HG02798 (cell line): ENCODE measurements around the gene AMPH.
A peak's percentile ranks its signal among the peaks of the same experiment; 100 is the strongest.
"Not testable (repeated sequence)": the region's sequence is repeated elsewhere in the genome, so short reads cannot be mapped to it uniquely, and the experiment has no call there.

Experiments used
- ATAC-seq: cut with Tn5 transposase; IDR thresholded peaks from one replicate; pipeline ENCODE4 v1.9.1; 2021; ENCODE audit warnings: mild to moderate bottlenecking; ENCODE audit not compliant: unreplicated experiment, poor library complexity

Gene AMPH

DNA sequence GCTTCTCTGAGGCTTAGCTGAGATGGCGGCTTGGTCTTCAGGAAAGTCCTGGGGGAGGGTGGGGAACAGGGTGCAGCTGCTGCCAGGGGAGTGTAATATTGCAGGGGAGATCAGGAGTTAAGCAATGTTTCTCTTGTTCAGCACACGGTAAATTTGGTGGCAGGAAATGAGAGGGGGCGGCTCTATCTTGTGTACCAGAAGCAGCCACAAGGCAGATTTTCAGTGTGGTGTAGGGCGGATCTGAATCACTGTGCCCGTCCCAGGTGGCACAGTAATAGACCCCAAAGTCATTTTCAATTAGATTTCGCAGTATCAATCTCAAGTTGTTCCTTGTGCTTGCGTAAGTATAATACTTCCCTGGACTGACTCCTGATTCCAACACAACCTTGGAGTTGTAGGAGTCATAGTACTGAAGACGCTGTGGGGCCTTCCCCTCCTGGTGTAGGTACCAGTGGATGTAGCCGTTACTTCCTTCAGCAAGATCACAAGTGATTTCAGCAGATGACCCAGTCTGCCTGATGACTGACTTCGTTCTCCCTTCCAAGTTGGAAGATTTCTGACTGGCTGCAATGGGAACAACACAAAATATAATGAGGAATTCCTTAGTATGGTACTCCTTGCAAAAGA, 268.4 kb downstream of the AMPH start:
- ATAC-seq, result peak; percentile 25

DNA sequence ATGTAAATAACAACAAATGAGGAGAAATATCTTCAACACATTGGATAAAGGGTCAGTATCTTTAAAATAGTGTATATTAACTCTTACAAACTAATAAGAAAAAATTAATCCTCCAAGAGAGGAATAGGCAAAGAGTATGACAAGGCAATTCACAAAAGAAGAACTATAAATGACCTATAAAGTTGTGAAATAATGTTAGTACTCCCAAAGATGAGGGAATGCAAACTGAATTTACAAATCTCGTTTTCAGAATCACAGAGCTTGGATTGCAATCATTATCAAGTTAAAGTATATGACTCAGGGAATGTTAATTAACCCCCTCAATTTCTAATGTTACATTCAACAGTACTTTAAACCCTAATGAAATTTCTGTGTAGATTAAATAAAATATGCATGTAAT, 270.4 kb downstream of the AMPH start:
- no peak for ATAC-seq

DNA sequence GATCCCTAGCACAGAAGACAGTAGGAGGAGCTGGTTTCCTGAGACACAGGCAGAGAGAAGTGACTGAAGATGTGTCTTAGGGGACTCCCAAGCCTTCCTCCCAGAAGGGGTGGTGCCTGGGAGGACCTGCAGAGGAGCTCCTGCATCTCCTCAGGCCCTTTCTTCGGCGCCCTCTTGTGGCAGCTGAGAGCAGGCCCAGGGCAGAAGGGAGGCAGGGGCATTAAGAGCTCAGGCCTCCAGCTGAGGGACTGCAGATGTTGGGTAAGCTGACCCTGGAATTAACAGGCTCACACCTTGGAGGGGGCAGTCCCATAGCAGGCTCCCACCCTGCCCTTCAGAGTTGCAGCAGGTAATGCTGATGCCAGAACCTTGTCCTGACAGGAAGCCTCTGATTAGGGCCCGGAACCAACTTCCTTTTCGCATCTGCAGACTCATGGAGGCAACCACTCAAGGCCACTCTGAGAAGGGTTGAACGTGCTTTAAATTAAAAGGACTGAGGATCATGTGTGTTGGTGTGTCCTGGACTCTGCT, 272.0 kb downstream of the AMPH start:
- peak; percentile 89 for ATAC-seq

DNA sequence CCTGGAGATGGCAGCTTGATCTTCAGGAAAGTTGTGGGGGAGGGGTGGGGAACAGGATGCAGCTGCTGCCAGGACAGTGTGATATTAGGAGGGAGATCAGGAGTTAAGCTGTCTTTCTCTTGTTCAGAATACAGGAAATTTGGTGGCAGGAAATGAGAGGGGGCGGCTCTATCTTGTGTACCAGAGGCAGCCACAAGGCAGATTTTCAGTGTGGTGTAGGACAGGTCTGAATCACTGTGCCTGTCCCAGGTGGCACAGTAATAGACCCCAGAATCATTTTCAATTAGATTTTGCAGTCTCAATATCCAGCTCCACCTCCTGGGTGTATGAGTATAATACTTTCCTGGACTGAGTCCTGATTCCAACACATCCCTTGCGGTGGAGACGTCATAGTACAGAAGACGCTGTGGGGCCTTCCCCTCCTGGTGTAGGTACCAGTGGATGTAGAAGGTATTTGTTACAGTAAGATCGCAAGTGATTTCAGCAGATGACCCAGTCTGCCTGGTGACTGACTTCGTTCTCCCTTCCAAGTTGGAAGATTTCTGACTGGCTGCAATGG, 272.8 kb downstream of the AMPH start:
- not testable (repeated sequence) for ATAC-seq

DNA sequence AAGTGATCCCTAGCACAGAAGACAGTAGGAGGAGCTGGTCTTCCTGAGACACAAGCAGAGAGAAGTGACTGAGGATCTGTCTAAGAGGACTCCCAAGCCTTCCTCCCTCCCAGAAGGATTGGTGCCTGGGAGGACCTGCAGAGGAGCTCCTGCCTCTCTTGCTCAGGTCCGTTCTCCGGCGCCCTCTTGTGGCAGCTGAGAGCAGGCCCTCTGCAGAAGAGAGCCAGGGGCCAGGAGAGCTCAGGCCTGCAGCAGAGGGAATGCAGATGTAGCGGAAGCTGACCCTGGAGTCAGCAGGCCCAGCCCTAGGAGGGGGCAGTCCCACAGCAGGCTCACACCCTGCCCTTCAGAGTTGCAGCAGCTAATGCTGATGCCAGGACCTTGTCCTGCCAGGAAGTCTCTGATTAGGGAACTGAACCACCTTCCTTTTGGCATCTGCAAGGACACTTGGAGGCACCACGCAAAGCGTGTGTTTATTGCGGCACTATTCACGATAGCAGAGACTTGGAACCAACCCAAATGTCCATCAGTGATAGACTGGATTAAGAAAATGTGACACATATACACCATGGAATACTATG, 276.8 kb downstream of the AMPH start:
- not testable (repeated sequence) for ATAC-seq

DNA sequence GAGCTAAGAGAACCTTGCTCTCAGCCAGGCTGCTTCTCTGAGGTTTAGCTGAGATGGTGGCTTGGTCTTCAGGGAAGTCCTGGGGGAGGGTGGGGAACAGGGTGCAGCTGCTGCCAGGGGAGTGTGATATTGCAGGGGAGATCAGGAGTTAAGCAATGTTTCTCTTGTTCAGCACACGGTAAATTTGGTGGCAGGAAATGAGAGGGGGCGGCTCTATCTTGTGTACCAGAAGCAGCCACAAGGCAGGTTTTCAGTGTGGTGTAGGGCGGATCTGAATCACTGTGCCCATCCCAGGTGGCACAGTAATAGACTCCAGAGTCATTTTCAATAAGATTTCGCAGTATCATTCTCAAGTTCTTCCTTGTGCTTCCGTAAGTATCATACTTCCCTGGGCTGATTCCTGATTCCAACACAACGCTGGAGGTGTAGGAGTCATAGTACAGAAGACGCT, 277.7 kb downstream of the AMPH start:
- ATAC-seq, result peak; percentile 23

DNA sequence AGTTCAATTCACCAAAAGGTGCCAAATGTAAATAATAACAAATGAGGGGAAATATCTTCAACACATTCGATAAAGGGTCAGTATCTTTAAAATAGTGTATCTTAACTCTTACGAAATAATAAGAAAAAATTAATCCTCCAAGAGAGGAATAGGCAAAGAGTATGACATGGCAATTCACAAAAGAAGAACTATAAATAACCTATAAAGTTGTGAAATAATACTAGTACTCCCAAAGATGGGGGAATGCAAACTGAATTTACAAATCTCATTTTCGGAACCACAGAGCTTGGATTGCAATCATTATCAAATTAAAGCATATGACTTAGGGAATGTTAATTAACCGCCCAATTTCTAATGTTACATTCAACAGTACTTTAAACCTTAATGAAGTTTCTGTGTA, 279.6 kb downstream of the AMPH start:
- no peak for ATAC-seq

DNA sequence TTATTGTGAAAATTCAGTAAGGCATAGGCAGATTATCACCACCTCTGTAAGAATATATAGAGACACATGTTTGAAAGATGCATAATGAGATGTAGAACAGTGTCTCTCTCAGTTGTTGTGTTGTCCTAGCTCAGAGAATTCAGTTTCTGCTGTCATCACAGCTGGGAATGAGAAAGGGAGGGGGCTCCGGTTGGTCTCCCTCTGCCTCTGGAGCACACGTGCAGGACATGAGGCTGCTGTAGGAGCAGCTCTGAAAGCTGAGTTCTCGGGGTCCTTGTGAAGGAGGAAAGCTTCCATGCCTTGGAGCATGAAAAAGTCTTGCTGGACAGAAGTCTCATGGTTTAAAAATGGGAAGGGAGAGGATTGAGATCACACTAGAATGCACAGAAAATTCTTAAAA, 280.4 kb downstream of the AMPH start:
- not testable (repeated sequence) for ATAC-seq

DNA sequence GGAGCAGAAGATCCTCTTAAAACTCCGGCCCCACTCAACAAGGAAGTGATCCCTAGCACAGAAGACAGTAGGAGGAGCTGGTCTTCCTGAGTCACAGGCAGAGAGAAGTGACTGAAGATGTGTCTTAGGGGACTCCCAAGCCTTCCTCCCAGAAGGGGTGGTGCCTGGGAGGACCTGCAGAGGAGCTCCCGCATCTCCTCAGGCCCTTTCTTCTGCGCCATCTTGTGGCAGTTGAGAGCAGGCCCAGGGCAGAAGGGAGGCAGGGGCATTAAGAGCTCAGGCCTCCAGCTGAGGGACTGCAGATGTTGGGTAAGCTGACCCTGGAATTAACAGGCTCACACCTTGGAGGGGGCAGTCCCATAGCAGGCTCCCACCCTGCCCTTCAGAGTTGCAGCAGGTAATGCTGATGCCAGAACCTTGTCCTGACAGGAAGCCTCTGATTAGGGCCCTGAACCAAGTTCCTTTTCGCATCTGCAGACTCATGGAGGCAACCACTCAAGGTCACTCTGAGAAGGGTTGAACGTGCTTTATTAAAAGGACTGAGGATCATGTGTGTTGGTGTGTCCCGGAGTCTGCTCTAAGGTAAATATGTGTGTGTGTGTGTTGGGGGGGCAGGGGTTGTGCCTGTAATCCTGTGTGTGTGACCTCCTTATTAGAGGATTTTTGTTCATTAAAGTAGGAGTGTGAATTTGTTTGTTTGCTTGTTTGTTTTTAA, 281.1 kb downstream of the AMPH start:
- ATAC-seq, result peak; percentile 89

DNA sequence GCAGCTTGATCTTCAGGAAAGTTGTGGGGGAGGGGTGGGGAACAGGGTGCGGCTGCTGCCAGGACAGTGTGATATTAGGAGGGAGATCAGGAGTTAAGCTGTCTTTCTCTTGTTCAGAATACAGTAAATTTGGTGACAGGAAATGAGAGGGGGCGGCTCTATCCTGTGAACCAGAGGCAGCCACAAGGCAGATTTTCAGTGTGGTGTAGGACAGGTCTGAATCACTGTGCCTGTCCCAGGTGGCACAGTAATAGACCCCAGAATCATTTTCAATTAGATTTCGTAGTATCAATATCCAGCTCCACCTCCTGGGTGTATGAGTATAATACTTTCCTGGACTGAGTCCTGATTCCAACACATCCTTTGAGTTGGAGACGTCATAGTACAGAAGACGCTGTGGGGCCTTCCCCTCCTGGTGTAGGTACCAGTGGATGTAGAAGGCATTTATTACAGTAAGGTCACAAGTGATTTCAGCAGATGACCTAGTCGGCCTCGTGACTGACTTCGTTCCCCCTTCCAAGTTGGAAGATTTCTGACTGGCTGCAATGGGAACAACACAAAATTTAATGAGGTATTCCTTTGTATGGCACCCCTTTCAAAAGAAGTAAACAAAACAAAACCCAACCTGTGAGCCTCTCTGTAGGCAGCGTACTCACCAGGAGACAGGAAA, 281.9 kb downstream of the AMPH start:
- peak; percentile 29 for ATAC-seq

DNA sequence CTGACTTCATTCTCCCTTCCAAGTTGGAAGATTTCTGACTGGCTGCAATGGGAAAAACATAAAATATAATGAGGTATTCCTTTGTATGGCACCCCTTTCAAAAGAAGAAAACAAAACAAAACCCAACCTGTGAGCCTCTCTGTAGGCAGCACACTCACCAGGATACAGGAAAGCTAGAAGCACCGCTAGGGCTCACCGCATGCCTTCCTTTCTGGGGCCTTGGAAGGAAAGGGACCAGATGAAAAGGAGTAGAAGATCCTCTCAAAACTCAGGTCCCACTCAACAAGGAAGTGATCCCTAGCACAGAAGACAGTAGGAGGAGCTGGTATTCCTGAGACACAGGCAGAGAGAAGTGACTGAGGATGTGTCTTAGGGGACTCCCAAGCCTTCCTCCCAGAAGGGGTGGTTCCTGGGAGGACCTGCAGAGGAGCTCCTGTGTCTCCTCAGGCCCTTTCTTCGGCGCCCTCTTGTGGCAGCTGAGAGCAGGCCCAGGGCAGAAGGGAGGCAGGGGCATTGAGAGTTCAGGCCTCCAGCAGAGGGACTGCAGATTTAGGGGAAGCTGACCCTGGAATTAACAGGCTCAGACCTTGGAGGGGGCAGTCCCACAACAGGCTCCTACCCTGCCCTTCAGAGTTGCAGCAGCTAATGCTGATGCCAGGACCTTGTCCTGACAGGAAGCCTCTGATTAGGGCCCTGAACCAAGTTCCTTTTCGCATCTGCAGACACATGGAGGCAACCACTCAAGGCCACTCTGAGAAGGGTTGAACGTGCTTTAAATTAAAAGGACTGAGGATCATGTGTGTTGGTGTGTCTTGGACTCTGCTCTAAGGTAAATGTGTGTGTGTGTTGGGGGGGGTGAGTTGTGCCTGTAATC, 285.6 kb downstream of the AMPH start:
- peak; percentile 64 for ATAC-seq

DNA sequence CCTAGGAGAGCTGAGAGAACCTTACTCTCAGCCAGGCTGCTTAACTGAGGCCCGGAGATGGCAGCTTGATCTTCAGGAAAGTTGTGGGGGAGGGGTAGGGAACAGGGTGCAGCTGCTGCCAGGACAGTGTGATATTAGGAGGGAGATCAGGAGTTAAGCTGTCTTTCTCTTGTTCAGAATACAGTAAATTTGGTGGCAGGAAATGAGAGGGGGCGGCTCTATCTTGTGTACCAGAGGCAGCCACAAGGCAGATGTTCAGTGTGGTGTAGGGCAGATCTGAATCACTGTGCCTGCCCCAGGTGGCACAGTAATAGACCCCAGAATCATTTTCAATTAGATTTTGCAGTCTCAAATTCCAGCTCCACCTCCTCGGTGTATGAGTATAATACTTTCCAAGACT, 286.4 kb downstream of the AMPH start:
- ATAC-seq, result peak; percentile 28

DNA sequence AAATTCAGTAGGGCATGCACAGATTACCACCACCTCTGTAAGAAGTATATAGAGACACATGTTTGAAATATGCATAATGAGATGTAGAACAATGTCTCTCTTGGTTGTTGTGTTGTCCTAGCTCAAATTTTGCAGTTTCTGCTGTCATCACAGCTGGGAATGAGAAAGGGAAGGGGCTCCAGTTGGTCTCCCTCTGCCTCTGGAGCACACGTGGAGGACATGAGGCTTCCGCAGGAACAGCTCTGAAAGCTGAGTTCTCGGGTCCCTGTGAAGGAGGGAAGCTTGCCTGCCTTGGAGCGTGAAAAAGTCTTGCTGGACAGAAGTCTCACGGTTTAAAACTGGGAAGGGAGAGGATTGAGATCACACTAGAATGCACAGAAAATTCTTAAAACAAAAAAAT, 289.0 kb downstream of the AMPH start:
- ATAC-seq, result not testable (repeated sequence)

DNA sequence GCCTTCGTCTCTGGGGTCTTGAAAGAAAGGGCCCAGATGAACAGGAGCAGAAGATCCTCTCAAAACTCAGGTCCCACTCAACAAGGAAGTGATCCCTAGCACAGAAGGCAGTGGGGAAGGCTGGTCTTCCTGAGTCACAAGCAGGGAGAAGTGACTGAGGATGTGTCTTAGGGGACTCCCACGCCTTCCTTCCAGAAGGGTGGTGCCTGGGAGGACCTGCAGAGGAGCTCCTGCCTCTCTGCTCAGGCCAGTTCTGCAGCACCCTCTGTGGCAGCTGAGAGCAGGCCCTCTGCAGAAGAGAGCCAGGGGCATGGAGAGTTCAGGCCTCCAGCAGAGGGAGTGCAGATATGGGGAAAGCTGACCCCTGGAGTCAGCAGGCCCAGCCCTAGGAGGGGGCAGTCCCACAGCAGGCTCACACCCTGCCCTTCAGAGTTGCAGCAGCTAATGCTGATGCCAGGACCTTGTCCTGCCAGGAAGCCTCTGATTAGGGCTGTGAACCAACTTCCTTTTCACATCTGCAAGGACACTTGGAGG, 289.9 kb downstream of the AMPH start:
- peak; percentile 33 for ATAC-seq

DNA sequence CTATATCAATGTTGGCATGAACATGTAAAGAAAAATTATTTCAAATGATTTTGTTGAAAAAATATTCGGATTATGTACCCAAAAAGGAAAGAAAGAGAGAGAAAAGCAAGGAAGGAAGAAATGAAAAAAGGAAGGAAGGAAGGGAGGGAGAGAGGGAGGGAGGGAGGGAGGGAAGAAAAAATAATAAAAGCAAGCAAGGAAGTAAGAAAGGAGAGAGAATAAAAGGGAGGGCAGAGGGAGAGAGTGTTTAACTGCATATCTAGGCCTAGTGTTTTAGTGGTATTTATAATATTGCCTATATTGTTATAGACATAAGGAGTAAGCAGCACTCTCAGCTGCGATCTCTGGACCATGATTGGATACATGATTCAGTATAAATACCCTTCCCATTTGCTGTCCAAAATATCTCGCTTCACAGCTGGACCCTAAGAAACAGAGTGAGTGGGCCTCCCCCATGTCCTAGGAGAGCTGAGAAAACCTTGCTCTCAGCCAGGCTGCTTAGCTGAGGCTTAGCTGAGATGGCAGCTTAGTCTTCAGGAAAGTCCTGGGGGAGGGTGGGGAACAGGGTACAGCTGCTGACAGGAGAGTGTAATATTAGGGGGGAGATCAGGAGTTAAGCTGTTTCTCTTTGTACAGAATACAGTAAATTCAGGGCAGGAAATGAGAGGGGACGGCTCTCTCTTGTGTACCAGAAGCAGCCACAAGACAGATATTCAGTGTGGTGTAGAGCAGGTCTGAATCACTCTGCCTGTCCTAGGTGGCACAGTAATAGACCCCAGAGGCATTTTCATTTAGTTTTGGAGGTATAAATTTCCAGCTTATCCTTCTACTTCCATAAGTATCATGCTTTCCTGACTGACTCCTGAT, 291.0 kb downstream of the AMPH start:
- ATAC-seq, result no peak

DNA sequence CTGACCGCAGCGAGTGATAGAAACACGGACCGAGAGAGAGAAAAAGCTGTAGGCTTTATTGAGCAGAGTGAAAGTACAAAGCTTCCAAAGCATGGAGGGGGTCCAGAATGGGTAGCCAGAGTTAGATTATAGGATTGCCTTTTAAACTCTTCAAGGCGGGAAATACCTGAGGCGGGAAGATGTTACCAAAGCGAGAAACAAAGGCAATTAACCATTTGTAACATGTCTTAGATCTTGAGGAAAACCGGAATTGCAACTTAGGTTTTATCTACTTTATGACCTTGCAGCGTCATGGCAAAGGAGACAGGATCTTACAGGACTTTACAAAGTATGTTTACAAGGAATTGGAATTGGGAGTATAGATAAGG, 295.0 kb downstream of the AMPH start:
- ATAC-seq, result not testable (repeated sequence)

DNA sequence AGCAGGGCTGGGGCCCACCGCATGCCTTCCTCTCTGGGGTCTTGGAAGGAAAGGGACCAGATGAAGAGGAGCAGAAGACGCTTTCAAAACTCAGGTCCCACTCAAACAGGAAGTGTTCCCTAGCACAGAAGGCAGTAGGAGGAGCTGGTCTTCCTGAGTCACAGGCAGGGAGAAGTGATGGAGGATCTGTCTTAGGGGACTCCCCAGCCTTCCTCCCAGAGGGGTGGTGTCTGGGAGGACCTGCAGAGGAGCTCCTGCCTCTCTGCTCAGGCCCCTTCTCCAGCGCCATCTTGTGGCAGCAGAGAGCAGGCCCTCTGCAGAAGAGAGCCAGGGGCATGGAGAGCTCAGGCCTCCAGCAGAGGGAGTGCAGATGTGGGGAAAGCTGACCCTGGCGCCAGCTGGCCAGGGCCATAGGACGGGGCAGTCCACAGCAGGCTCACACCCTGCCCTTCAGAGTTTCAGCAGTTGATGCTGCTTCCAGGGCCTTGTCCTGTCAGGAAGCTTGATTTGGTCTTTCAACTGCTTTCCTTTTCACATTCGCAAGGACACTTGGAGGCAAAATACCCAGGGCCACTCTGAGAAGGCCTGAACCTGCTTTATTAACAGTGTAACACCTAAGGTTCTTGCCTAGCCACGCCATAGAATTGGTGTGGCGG, 295.6 kb downstream of the AMPH start:
- peak; percentile 97 for ATAC-seq

DNA sequence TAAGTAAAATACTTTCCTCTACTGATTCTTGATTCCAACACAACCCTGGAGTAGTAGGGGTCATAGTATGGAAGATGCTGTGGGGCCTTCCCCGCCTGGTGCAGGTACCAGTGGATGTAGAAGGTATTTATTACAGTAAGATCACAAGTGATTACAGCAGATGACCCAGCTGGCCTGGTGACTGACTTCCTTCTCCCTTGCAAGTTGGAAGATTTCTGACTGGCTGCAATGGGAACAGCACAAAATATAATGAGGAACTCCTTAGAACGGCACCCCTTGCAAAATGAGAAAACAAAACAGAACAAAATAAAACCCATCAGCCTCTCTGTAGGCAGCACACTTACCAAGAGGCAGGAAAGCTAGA, 296.1 kb downstream of the AMPH start:
- ATAC-seq, result no peak
